GM21360 (cell line): ENCODE measurements around the gene TMEM169.
A peak's percentile ranks its signal among the peaks of the same experiment; 100 is the strongest.
"Not testable (repeated sequence)": the region's sequence is repeated elsewhere in the genome, so short reads cannot be mapped to it uniquely, and the experiment has no call there.

ENCODE experiments used
- ATAC-seq: cut with Tn5 transposase; IDR thresholded peaks from one replicate; pipeline ENCODE4 v1.9.1; 2021; ENCODE audit warnings: mild to moderate bottlenecking, moderate library complexity; ENCODE audit not compliant: unreplicated experiment

TMEM169 gene

DNA sequence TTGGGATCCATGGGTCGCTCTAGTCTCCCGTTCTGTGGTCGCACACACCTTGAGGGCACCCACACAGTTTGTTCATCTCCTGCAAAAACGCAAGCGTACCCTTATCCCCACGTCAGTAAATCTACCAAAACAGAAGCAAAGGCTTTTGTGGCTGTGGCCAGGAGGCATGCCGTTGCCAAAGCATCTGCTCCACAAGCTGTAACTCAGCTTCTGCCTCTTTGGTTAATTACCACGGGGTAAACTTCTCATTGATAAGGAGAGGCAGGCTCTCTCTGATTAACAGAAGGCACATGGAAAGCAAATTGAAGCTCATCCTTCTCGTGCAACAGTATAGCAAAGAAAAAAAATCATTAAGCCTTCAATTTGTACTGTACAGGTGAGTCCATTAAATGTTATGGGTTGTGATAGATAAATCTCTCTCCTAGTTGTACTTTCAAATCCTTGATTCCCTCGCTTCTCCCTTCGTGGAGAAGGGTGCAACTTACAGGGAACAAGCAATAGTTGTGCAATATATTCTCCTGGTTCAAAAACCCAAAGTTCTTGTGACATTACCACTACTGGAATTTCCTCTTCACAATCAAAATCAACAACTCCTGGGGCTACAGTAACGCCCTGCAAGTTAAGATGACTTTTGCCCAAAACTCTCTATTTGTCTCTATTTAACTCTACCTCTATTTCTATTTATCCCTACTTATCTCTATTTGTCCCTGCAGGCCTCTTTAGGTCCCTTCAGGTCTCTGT, 10.4 kb upstream of the TMEM169 start:
- no peak for ATAC-seq

DNA sequence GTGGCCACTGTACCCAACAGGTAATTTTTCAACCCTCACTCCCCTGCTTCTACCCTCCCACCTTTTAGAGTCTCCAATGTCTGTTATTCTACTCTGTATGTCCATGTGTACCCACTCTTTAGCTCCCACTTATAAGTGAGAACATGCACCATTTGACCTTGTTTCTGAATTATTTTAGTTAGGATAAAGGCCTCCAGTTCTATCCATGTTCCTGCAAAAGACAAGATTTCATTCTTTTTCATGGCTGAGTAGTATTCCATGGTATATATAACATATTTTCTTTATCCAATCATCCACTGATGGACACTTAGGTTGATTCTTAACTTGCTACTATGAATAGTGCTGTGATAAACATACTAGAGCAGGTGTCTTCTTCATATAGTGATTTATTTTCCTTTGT, 9.2 kb upstream of the TMEM169 start:
- ATAC-seq, result no peak

GRCh38 chr2:216073773-216074172, 7.9 kb upstream of the TMEM169 start:
- no peak for ATAC-seq

DNA sequence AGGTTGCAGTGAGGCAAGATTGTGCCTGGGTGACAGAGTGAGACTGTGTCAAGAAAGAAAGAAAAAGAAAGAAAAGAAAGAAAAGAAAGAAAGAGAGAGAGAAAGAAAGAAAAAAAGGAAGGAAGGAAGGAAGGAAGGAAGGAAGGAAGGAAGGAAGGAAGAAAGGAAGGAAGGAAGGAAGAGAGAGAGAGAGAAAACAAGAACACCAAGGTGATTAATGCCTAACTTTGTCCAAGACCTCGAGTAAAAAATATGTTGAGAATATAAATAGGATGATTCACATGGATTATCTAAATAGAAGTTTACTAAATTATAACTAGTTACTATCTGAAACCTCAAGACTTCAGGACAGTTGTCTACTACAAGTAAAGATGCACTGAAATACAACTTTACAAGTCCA, 7.3 kb upstream of the TMEM169 start:
- no peak for ATAC-seq

- ATAC-seq, result no peak
Observed at GRCh38 chr2:216074794-216075193, 6.9 kb upstream of the TMEM169 start.

DNA sequence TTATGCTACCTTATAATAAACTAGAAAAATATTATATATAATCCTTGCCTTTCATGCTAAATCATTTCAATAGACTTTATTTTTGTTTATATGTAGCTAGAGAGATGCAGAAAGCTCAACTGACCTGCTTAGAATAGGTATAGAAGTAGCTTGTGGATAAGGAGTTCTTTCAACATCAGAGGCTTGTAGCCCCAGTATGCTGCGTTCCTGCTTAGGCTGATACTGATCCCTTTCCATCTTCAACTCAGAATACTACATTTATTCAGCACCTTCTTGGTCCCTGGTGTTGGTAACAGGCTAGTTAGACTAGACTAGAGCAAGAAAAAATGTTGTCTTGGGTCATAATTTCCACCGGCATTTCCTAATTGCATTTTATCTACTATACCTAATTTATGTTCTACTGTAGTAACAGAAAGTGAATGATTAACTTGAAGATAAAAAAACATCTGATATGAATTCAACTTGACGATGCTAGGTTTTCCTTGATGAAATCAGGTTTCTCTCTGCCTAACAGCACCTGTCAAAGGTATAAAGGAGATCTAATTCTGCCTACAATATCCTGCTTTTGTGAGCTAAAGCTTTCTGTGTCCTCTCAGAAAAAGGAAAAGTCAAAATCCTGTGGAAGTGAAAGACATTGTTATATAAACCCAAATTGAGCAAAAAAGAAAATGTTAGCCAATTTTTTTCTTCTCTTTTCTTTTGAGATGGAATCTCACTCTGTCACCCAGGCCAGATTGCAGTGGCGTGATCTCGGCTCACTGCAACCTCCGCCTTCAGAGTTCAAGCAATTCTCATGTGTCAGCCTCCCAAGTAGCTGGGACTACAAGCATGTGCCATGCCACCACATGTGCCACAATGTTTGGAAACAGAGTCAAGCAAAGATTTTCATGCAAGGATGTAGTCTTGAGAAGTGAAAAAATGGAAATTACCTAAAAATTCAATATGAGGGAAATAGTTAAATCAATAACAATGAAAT, 5.9 kb upstream of the TMEM169 start:
- ATAC-seq, result no peak

- no peak for ATAC-seq
Observed at GRCh38 chr2:216078776-216079175, 2.9 kb upstream of the TMEM169 start.

DNA sequence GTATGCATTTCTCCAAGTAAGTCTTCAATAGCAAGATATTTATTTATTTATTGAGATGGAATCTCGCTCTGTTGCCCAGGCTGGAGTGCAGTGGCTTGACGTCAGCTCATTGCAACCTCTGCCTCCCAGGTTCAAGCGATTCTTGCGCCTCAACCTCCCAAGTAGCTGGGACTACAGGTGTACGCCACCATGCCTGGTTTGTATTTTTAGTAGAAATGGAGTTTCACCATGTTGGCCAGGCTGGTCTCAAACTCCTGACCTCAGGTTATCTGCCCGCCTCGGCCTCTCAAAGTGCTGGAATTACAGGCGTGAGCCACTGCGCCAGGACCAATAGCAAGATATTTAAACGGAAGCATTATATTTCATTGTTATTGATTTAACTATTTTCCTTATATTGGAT, 1.7 kb upstream of the TMEM169 start:
- ATAC-seq, result not testable (repeated sequence)

- ATAC-seq, result no peak
Observed at GRCh38 chr2:216081012-216081411, 707 bp upstream of the TMEM169 start.

GRCh38 chr2:216082117-216082711, 495 bp downstream of the TMEM169 start:
- no peak for ATAC-seq

GRCh38 chr2:216082805-216083204, 1.1 kb downstream of the TMEM169 start:
- no peak for ATAC-seq

GRCh38 chr2:216083464-216084281, 2.0 kb downstream of the TMEM169 start:
- ATAC-seq, result no peak

GRCh38 chr2:216084547-216084946, 2.8 kb downstream of the TMEM169 start:
- ATAC-seq, result no peak

- no peak for ATAC-seq
Observed at GRCh38 chr2:216086207-216086893, 4.6 kb downstream of the TMEM169 start.

GRCh38 chr2:216090369-216090786, 8.7 kb downstream of the TMEM169 start:
- ATAC-seq, result peak; percentile 63

- no peak for ATAC-seq
Observed at GRCh38 chr2:216092646-216093045, 10.9 kb downstream of the TMEM169 start.

DNA sequence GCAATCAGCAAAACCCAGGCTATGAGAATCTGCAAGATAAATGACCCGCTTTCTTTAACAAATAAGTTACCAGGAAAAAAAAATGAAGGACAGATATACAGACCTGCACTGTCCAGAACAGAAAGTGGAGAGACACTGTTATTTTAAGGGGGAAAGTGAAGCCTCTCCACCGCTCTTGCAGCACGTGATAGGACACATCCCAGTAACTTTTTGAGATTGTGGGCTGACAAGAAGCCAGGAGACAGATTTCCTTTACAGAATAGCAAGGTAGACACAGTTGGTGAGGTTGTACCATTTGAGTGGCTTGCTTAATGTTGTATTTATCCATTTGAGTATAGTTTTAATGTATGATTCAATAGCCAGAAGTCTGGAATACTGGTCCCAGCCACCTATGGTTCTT, 13.0 kb downstream of the TMEM169 start:
- no peak for ATAC-seq

GRCh38 chr2:216098421-216099334, 17.0 kb downstream of the TMEM169 start:
- ATAC-seq, result no peak

DNA sequence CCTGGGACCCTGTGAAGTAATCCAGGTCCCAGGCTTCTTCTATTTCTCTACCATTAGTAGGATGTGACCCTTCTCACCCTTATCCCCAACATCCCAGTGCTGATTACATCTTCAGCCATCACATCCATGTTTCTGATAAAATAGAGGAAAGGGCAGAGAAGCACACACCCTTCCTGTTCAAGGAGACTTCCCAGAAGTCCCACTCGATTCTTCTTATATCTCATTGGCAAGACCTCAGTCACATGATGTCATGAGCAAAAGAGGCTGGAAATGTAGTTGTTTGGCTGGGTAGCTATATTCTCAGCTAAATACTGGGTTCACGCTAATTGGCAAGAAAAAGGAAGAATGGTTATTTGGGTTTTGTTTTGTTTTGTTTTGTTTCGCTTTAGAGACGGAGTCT, 19.4 kb downstream of the TMEM169 start:
- no peak for ATAC-seq
